Uterus (tissue), 2 donors: Measurements from ENCODE around the gene LDLRAD4.

Experiments used
- CTCF ChIP-seq, 4 experiments: fragments of 200-600 bp in 2 of 4; fragments of 450-650 bp in 2 of 4; sonication (generic) in 2 of 4; IDR thresholded peaks; one replicate each; pipeline ENCODE4 v1.5.1; 2016 to 2019; ENCODE audit warnings: antibody characterized with exemption in 4 of 4, mild to moderate bottlenecking in 2 of 4, moderate library complexity in 1 of 4
- POLR2A ChIP-seq, 2 donors: fragments of 450-650 bp; IDR thresholded peaks; one replicate each; pipeline ENCODE4 v1.6.1; 2016; ENCODE audit warnings: antibody characterized with exemption in 2 of 2, mild to moderate bottlenecking in 1 of 2, moderate library complexity in 1 of 2

GRCh38 chr18:13443552-13443951 is 225.0 kb downstream of the LDLRAD4 start:
- TF ChIP-seq CTCF (IDR thresholded peaks at IDR 0.05) (no peak), POLR2A (IDR thresholded peaks at IDR 0.05) (no peak)
